OCI-LY7 (cell line): Measurements from ENCODE around the gene HIF1AN.

Experiments
- EZH2phosphoT487 ChIP-seq: fragments of 200-600 bp; sonication (generic); IDR thresholded peaks from 2 replicates; pipeline ENCODE4 v1.6.1; 2018; ENCODE audit warnings: low read depth, borderline replicate concordance, mild to moderate bottlenecking, mixed run types, antibody characterized with exemption, low read length, moderate library complexity, mixed read lengths
- TF ChIP-seq, protein P1 (sequence below): fragments of 200-600 bp; sonication (generic); conservative IDR thresholded peaks from 2 replicates; pipeline ENCODE4 v1.5.1; 2014; ENCODE audit warnings: mild to moderate bottlenecking, antibody characterized with exemption, low read length, moderate library complexity, mixed read lengths

DNA sequence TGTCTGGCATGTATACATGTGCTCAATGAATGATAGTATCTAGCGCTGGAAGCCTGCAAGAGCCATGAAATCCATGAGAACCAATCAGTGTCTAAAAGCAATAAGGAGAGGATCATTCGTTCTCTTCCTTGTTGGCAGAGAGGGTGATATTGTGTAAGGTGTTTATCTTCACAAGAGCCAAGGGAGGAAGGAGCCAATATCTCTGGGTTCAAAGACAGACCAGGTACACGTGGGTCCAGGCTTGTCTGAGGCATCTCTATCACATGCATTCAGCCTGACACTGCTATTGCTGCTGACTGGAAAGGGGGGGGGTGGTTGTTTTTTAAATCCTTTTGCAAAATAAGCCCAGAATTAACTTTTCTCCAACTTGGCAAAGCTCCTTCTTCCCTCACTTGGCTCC lies 20.1 kb upstream of the HIF1AN start:
- TF ChIP-seq, protein P1, sequence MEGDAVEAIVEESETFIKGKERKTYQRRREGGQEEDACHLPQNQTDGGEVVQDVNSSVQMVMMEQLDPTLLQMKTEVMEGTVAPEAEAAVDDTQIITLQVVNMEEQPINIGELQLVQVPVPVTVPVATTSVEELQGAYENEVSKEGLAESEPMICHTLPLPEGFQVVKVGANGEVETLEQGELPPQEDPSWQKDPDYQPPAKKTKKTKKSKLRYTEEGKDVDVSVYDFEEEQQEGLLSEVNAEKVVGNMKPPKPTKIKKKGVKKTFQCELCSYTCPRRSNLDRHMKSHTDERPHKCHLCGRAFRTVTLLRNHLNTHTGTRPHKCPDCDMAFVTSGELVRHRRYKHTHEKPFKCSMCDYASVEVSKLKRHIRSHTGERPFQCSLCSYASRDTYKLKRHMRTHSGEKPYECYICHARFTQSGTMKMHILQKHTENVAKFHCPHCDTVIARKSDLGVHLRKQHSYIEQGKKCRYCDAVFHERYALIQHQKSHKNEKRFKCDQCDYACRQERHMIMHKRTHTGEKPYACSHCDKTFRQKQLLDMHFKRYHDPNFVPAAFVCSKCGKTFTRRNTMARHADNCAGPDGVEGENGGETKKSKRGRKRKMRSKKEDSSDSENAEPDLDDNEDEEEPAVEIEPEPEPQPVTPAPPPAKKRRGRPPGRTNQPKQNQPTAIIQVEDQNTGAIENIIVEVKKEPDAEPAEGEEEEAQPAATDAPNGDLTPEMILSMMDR: no peak
- TF ChIP-seq EZH2phosphoT487: no peak
